ENCODE measurements around the gene FBN2. TPM values are rescaled to one million over a fixed set of nuclear protein-coding genes. Genes with fewer than 3 reads are reported as not detected.

Gene FBN2
- total RNA-seq, 4 donors from 2014 or later = 0.24 to 1.3 (median 0.89) TPM

DNA sequence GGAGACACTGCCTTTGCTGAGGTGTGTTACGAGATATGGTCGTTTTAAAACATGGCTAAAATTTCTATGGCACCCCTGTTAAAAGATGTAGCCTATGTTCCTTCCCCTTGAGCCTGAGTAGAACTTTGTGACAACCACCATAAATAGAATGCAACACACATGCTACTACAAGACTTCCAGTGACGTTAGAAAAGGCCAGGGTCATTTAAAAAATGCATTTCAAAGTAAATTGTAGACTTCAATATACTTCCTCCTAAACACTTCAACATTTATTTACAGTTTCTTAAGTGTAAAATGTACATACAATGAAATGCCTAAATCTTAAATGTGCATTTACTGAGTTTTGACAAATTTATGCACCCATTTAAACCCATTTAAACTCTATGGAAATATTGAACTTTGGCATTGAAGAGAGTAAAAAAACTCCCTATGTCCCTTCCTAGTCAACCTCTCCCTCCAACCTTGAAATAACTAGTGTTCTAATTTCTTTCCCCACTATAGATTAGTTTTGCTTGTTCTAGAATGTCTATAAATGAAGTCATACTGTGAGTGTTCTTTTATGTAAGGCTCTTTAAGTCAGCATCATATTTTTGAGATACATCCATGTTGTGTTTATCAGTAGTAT is 294.0 kb downstream of the FBN2 start:
- no peaks in the 10 kb centered on the region for H3K9me3 ChIP-seq
- H3K4me3 ChIP-seq = no peak overlapping the region
- H3K27me3 ChIP-seq = no peaks in the 10 kb centered on the region
- TF ChIP-seq POLR2A (IDR thresholded peaks at IDR 0.05) (no peak), EP300 (IDR thresholded peaks at IDR 0.05) (no peak), CTCF (IDR thresholded peaks at IDR 0.05) (no peak), POLR2AphosphoS5 (IDR thresholded peaks at IDR 0.05) (no peak)
- DNase-seq (ENCODE audit: low spot score in 2 of 2) = no peak
- H3K36me3 ChIP-seq = no peaks in the 10 kb centered on the region
- whole genome bisulfite sequencing = 83% methylated on average over 3 of the region's 3 CpGs
- H3K27ac ChIP-seq = no peak overlapping the region
- no peaks in the 10 kb centered on the region for H3K4me1 ChIP-seq

GRCh38 chr5:128241051-128241695 is 296.9 kb downstream of the FBN2 start:
- no peak overlapping the region for H3K27ac ChIP-seq
- no peaks in the 10 kb centered on the region for H3K36me3 ChIP-seq
- no peaks in the 10 kb centered on the region for H3K9me3 ChIP-seq
- DNase-seq (ENCODE audit: low spot score in 2 of 2) = no peak
- 72% methylated on average over 2 of the region's 2 CpGs for WGBS
- H3K4me1 ChIP-seq = peaks cover 9% of the 10 kb centered on the region
- no peak for TF ChIP-seq POLR2AphosphoS5 (IDR thresholded peaks at IDR 0.05)
- no peak for TF ChIP-seq CTCF (IDR thresholded peaks at IDR 0.05)
- no peak for TF ChIP-seq POLR2A (IDR thresholded peaks at IDR 0.05)
- no peak for TF ChIP-seq EP300 (IDR thresholded peaks at IDR 0.05)
- H3K4me3 ChIP-seq = no peak overlapping the region
- no peaks in the 10 kb centered on the region for H3K27me3 ChIP-seq

- no peak for DNase-seq (ENCODE audit: low spot score in 2 of 2)
- H3K9me3 ChIP-seq = no peaks in the 10 kb centered on the region
- no peak overlapping the region for H3K4me3 ChIP-seq
- no peaks in the 10 kb centered on the region for H3K27me3 ChIP-seq
- H3K27ac ChIP-seq = no peak overlapping the region
- H3K4me1 ChIP-seq = peaks cover 9% of the 10 kb centered on the region
- TF ChIP-seq POLR2A (IDR thresholded peaks at IDR 0.05) = no peak
- no peak for TF ChIP-seq CTCF (IDR thresholded peaks at IDR 0.05)
- TF ChIP-seq EP300 (IDR thresholded peaks at IDR 0.05) = no peak
- TF ChIP-seq POLR2AphosphoS5 (IDR thresholded peaks at IDR 0.05) = no peak
- WGBS = 32% methylated on average over 8 of the region's 8 CpGs
- no peaks in the 10 kb centered on the region for H3K36me3 ChIP-seq
Measured at GRCh38 chr5:128237546-128237945, 300.5 kb downstream of the FBN2 start.

DNA sequence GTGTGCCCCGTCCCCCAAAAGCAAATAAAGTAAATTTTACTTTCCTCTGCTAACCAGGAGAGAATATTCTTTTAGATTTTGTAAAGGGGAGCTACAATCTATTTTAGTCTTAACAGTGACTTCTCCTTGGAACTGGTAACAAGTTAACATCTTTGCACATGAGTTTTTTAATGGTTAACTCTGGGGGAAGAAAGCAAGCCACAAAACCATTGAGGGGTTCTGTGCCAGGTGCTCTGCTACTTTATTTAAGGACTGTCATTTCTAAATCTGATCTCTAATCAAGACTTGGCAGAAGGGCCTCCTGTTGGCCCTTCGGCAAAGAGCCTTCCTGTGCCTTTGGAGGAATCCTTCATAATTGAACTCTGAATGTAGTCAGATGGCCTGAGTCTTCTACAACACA is 301.0 kb downstream of the FBN2 start:
- no peaks in the 10 kb centered on the region for H3K9me3 ChIP-seq
- H3K4me3 ChIP-seq = no peak overlapping the region
- no peaks in the 10 kb centered on the region for H3K36me3 ChIP-seq
- no peaks in the 10 kb centered on the region for H3K27me3 ChIP-seq
- TF ChIP-seq POLR2AphosphoS5 (IDR thresholded peaks at IDR 0.05) (no peak), POLR2A (IDR thresholded peaks at IDR 0.05) (no peak), EP300 (IDR thresholded peaks at IDR 0.05) (no peak), CTCF (IDR thresholded peaks at IDR 0.05) (no peak)
- H3K27ac ChIP-seq = no peak overlapping the region
- no peak for DNase-seq (ENCODE audit: low spot score in 2 of 2)
- H3K4me1 ChIP-seq = peaks cover 9% of the 10 kb centered on the region
- 68% methylated on average over 2 of the region's 2 CpGs for WGBS

DNA sequence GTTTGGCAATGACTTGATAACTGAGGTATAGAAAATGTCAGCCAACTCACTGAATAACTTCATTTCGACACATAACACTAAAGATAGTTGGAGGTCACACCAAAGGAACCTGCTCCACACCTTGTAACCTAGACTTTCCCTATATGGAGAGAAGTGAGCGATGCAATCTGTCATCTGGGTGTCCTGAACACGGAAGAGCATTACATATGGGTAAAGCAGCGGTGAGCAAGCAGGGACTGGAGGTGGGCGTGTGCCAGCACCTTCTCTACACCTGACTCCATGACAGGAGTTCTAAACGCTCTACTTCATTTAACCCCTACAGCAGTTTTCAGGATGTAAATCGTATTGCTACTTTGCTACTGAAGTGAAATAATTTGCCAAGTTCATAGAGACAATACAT is 301.7 kb downstream of the FBN2 start:
- Histone ChIP-seq H3K4me1 (peaks cover 9% of the 10 kb centered on the region), H3K27ac (no peak overlapping the region), H3K27me3 (no peaks in the 10 kb centered on the region), H3K36me3 (no peaks in the 10 kb centered on the region), H3K4me3 (no peak overlapping the region), H3K9me3 (no peaks in the 10 kb centered on the region)
- TF ChIP-seq POLR2AphosphoS5 (IDR thresholded peaks at IDR 0.05) (no peak), CTCF (IDR thresholded peaks at IDR 0.05) (no peak), EP300 (IDR thresholded peaks at IDR 0.05) (no peak), POLR2A (IDR thresholded peaks at IDR 0.05) (no peak)
- WGBS = 66% methylated on average over 7 of the region's 7 CpGs
- DNase-seq (ENCODE audit: low spot score in 2 of 2) = no peak
